Panc1 (cell line): ENCODE measurements around the gene XYLT1. TPM values are rescaled to one million over a fixed set of nuclear protein-coding genes. Genes with fewer than 3 reads are reported as not detected.

Experiments
- ATAC-seq: fragments of 200-7000 bp; cut with Tn5 transposase; 2 replicates; pipeline ENCODE4 v1.9.1; 2020; ENCODE audit warnings: mild to moderate bottlenecking, moderate library complexity
- BruUV-seq: library from RNA; stranded (reverse); fragments of 400-500 nt; replicated peaks from 2 replicates; lab custom pipeline; 2021; lab: Mats Ljungman, UMichigan
- CTCF ChIA-PET: fragments of 300-600 bp; sonication (Branson Sonifier 250); formaldehyde crosslinking; loops from one replicate; lab custom pipeline; 2022; ENCODE audit warnings: antibody characterized with exemption; lab: Charles Lee
- POLR2A ChIA-PET: fragments of 300-600 bp; sonication (Branson Sonifier 250); formaldehyde crosslinking; loops from one replicate; lab custom pipeline; 2022; ENCODE audit warnings: antibody characterized with exemption; lab: Charles Lee
- DNase-seq: peaks from one replicate; pipeline ENCODE4 v3.0.0-alpha.2; 2010; ENCODE audit warnings: low read depth, low spot score
- H3K27ac ChIP-seq: 2 replicates; pipeline ENCODE4 v1.5.1; 2011; ENCODE audit warnings: mild to moderate bottlenecking, low read length, inconsistent platforms
- H3K27me3 ChIP-seq: fragments of 200-500 bp; sonication (Bioruptor generic); 2 replicates; pipeline ENCODE4 v1.6.0; 2014; ENCODE audit warnings: low read length, inconsistent platforms; ENCODE audit not compliant: control insufficient read depth, insufficient read depth
- H3K36me3 ChIP-seq: fragments of 200-500 bp; sonication (Bioruptor generic); 2 replicates; pipeline ENCODE4 v1.5.1; 2014; ENCODE audit warnings: inconsistent platforms, mild to moderate bottlenecking, low read length, moderate library complexity; ENCODE audit not compliant: control insufficient read depth, insufficient read depth
- H3K4me1 ChIP-seq: 2 replicates; pipeline ENCODE4 v1.5.1; 2011; ENCODE audit warnings: inconsistent platforms, mild to moderate bottlenecking, low read length, moderate library complexity; ENCODE audit not compliant: control insufficient read depth, insufficient read depth
- H3K4me3 ChIP-seq, 2 experiments: 2 replicates each; pipeline ENCODE4 v1.5.1; 2011 to 2012; ENCODE audit warnings: low read depth in 2 of 2, low read length in 2 of 2, mild to moderate bottlenecking in 2 of 2, inconsistent platforms in 1 of 2, moderate library complexity in 1 of 2
- H3K9me3 ChIP-seq: fragments of 200-500 bp; sonication (Bioruptor generic); 2 replicates; pipeline ENCODE4 v1.5.1; 2014; ENCODE audit warnings: low read depth, mild to moderate bottlenecking, inconsistent platforms, low read length, moderate library complexity; ENCODE audit not compliant: control insufficient read depth, insufficient read depth
- POLR2AphosphoS5 ChIP-seq: IDR thresholded peaks from 2 replicates; pipeline ENCODE4 v1.6.1; 2012; ENCODE audit warnings: mild to moderate bottlenecking, low read depth, low read length, moderate library complexity
- SIN3A ChIP-seq: IDR thresholded peaks from 2 replicates; pipeline ENCODE4 v1.6.1; 2012; ENCODE audit warnings: low read depth, mild to moderate bottlenecking, low read length, moderate library complexity, borderline replicate concordance; ENCODE audit not compliant: insufficient read depth
- TCF7L2 ChIP-seq: IDR thresholded peaks from 2 replicates; pipeline ENCODE4 v1.6.1; 2011; ENCODE audit warnings: mild to moderate bottlenecking, low read depth, low read length, inconsistent platforms
- in situ Hi-C: cut with HindIII; loops from 2 replicates; pipeline ENCODE4 v1.10.0; 2016; ENCODE audit warnings: low sequenced_read_pairs, low pct_unique_long_range_greater_than_20kb
- intact Hi-C: fragments of 100-400 bp; cut with micrococcal nuclease; formaldehyde crosslinking; loops from one replicate; pipeline ENCODE4 v1.10.0; 2022; ENCODE audit not compliant: unreplicated experiment
- total RNA-seq: library from RNA; stranded (reverse); gene quantifications from one replicate; pipeline ENCODE4 v1.2.1, GENCODE V29; 2021; ENCODE audit not compliant: unreplicated experiment
- TF ChIP-seq, protein P1 (sequence below), 2 experiments: IDR thresholded peaks; 2 replicates each; pipeline ENCODE4 v1.6.1; 2011 to 2012; ENCODE audit warnings: low read depth in 2 of 2, control low read depth in 1 of 2, low read length in 1 of 2, mild to moderate bottlenecking in 1 of 2, moderate library complexity in 1 of 2; ENCODE audit not compliant: insufficient read depth in 1 of 2
- TF ChIP-seq, protein P2 (sequence below): fragments of 450-650 bp; IDR thresholded peaks from 2 replicates; pipeline ENCODE4 v1.5.1; 2017; ENCODE audit warnings: mild to moderate bottlenecking

XYLT1 gene
- total RNA-seq, 1 experiment from 2014 or later: 0.62 TPM

DNA sequence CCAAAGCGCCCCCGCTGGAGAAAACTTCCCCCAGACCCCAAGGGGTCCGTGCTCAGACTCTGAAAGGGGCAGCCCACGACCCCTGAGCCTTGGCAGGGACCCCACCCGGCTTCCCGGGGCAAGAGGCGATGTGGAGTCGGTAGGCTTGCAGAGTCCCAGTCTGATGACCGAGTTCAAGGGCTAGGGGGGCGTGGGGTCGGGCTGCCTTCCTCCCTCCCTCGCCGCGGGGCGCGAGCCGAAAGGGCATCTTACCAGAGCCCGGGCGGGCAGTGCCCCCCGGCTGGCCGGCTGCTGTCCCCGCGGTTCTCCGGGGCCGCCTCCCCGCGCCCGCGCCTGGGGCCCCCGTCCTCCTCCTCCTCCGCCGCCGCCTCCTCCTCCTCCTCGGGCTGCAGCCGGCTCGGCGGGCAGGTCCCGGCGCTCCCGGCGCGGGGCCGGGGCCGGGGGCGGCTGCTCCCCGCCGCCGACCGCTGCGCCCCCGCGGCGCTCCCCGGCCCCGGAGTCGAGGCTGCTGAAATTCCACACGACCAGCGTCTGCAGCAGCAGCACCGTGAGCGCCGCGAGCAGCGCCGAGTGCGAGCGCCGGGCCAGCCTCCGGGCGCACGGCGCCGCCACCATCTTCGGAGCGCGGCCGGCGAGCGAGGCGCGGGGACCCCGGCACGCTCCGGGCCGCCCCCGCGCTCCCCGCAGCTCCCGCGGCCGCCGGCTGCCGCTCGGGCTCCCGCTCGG lies 415 bp downstream of the XYLT1 start:
- POLR2A ChIA-PET: no interaction called here
- intact Hi-C loops (no loop called here), in situ Hi-C loops (no loop called here)
- CTCF ChIA-PET: interaction anchor here (0.6 kb wide), 1 partner anchor 230 kb away, joined by 4 read pairs; no protein-coding TSS in a partner anchor
- DNase-seq (no peak), ATAC-seq (peak; percentile 23)
- no TSS peak for BruUV-seq
- H3K27me3 ChIP-seq: peaks cover 42% of the 10 kb centered on the region
- no peak for TF ChIP-seq SIN3A
- TF ChIP-seq, protein P1, sequence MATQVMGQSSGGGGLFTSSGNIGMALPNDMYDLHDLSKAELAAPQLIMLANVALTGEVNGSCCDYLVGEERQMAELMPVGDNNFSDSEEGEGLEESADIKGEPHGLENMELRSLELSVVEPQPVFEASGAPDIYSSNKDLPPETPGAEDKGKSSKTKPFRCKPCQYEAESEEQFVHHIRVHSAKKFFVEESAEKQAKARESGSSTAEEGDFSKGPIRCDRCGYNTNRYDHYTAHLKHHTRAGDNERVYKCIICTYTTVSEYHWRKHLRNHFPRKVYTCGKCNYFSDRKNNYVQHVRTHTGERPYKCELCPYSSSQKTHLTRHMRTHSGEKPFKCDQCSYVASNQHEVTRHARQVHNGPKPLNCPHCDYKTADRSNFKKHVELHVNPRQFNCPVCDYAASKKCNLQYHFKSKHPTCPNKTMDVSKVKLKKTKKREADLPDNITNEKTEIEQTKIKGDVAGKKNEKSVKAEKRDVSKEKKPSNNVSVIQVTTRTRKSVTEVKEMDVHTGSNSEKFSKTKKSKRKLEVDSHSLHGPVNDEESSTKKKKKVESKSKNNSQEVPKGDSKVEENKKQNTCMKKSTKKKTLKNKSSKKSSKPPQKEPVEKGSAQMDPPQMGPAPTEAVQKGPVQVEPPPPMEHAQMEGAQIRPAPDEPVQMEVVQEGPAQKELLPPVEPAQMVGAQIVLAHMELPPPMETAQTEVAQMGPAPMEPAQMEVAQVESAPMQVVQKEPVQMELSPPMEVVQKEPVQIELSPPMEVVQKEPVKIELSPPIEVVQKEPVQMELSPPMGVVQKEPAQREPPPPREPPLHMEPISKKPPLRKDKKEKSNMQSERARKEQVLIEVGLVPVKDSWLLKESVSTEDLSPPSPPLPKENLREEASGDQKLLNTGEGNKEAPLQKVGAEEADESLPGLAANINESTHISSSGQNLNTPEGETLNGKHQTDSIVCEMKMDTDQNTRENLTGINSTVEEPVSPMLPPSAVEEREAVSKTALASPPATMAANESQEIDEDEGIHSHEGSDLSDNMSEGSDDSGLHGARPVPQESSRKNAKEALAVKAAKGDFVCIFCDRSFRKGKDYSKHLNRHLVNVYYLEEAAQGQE (IDR thresholded peaks at IDR 0.05; ENCODE audit: insufficient read depth in 1 of 2, low read depth in 2 of 2, low read length in 1 of 2): no peak
- TF ChIP-seq, protein P2, sequence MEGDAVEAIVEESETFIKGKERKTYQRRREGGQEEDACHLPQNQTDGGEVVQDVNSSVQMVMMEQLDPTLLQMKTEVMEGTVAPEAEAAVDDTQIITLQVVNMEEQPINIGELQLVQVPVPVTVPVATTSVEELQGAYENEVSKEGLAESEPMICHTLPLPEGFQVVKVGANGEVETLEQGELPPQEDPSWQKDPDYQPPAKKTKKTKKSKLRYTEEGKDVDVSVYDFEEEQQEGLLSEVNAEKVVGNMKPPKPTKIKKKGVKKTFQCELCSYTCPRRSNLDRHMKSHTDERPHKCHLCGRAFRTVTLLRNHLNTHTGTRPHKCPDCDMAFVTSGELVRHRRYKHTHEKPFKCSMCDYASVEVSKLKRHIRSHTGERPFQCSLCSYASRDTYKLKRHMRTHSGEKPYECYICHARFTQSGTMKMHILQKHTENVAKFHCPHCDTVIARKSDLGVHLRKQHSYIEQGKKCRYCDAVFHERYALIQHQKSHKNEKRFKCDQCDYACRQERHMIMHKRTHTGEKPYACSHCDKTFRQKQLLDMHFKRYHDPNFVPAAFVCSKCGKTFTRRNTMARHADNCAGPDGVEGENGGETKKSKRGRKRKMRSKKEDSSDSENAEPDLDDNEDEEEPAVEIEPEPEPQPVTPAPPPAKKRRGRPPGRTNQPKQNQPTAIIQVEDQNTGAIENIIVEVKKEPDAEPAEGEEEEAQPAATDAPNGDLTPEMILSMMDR: no peak
- no peak for TF ChIP-seq POLR2AphosphoS5
- no peak for TF ChIP-seq TCF7L2
- H3K27ac ChIP-seq: no peak overlapping the region
- no peaks in the 10 kb centered on the region for H3K36me3 ChIP-seq
- peak overlapping the region in 1 of 2 experiments; percentile 38; a peak in 2 of 4 replicates for H3K4me3 ChIP-seq
- no peaks in the 10 kb centered on the region for H3K9me3 ChIP-seq
- H3K4me1 ChIP-seq: peaks cover 10% of the 10 kb centered on the region

DNA sequence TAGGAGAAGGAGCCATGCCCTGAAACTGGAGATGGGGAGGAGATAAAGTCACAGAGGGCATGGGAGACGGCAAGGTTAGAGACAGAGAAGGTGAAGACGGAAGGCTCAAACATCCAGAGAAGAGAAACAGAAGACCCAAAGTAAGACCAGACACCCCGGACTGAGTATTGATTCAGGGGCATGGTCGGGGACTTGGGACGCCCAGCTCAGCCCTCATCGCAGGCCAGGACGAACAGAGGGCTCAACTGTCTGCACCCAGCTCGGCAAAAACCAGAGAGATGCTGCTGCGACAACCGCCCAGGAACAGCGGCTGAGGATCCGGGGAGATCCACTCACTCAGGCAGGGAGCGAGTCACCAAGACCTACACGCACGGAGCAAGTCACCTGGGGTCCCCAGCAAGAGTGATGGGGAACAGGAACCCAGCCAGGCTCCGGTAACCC lies 999 bp downstream of the XYLT1 start:
- peaks cover 10% of the 10 kb centered on the region for H3K4me1 ChIP-seq
- in situ Hi-C loops: no loop called here
- CTCF ChIA-PET: interaction anchor here (0.6 kb wide), 1 partner anchor 230 kb away, joined by 4 read pairs; no protein-coding TSS in a partner anchor
- no peak for DNase-seq
- intact Hi-C loops: loop anchor here (5.0 kb wide), 1 partner anchor 607 kb away; no protein-coding TSS in a partner anchor
- peaks cover 42% of the 10 kb centered on the region for H3K27me3 ChIP-seq
- peak overlapping the region in 1 of 2 experiments; percentile 38; a peak in 1 of 4 replicates for H3K4me3 ChIP-seq
- POLR2A ChIA-PET: no interaction called here
- no peaks in the 10 kb centered on the region for H3K36me3 ChIP-seq
- no peaks in the 10 kb centered on the region for H3K9me3 ChIP-seq
- H3K27ac ChIP-seq: no peak overlapping the region
- no peak for TF ChIP-seq SIN3A
- no peak for TF ChIP-seq TCF7L2
- TF ChIP-seq POLR2AphosphoS5: no peak
- TF ChIP-seq, protein P2: no peak
- TF ChIP-seq, protein P1 (IDR thresholded peaks at IDR 0.05; ENCODE audit: insufficient read depth in 1 of 2, low read depth in 2 of 2, low read length in 1 of 2): no peak
- no TSS peak for BruUV-seq
- peak; percentile 23; the same call in 1 of the 2 replicates for ATAC-seq
